Loucy (cell line): ENCODE data around the gene CSRP1.

Experiments used
- H2AFZ ChIP-seq: fragments of 200-600 bp; sonication (generic); 2 replicates; pipeline ENCODE4 v1.6.0; 2016; ENCODE audit warnings: antibody characterized with exemption, mild to moderate bottlenecking, low read length, moderate library complexity
- H3F3A ChIP-seq: fragments of 200-600 bp; 2 replicates; pipeline ENCODE4 v1.6.0; 2016; ENCODE audit warnings: antibody characterized with exemption, low read depth, mild to moderate bottlenecking
- H3K27me3 ChIP-seq: fragments of 200-600 bp; sonication (generic); 2 replicates; pipeline ENCODE4 v1.6.1; 2014; ENCODE audit warnings: low read length, mild to moderate bottlenecking; ENCODE audit not compliant: insufficient read depth, poor library complexity, severe bottlenecking
- H3K36me3 ChIP-seq: fragments of 200-600 bp; sonication (generic); 2 replicates; pipeline ENCODE4 v1.6.1; 2016; ENCODE audit warnings: low read length; ENCODE audit not compliant: insufficient read depth
- H3K4me1 ChIP-seq: fragments of 200-600 bp; sonication (generic); 2 replicates; pipeline ENCODE4 v1.5.1; 2014; ENCODE audit warnings: low read length, mild to moderate bottlenecking; ENCODE audit not compliant: insufficient read depth, poor library complexity, severe bottlenecking
- H3K4me2 ChIP-seq: fragments of 200-600 bp; sonication (generic); 2 replicates; pipeline ENCODE4 v1.6.0; 2014; ENCODE audit warnings: antibody characterized with exemption, low read length, low read depth, mild to moderate bottlenecking; ENCODE audit not compliant: poor library complexity, severe bottlenecking
- H3K4me3 ChIP-seq: fragments of 200-600 bp; sonication (generic); 2 replicates; pipeline ENCODE4 v1.5.1; 2014; ENCODE audit warnings: low read length, mild to moderate bottlenecking, mixed read lengths; ENCODE audit not compliant: poor library complexity, severe bottlenecking
- H3K79me2 ChIP-seq: fragments of 200-600 bp; sonication (generic); 2 replicates; pipeline ENCODE4 v1.6.1; 2014; ENCODE audit warnings: low read length; ENCODE audit not compliant: insufficient read depth
- H3K9ac ChIP-seq: fragments of 200-600 bp; sonication (generic); 2 replicates; pipeline ENCODE4 v1.6.0; 2014; ENCODE audit warnings: mild to moderate bottlenecking, low read depth, low read length, moderate library complexity; ENCODE audit not compliant: poor library complexity, severe bottlenecking
- H3K9me2 ChIP-seq: fragments of 200-600 bp; sonication (generic); replicated peaks from 2 replicates; pipeline ENCODE4 v1.6.1; 2016; ENCODE audit warnings: low read depth, low read length, mixed read lengths
- H3K9me3 ChIP-seq: fragments of 200-600 bp; sonication (generic); 2 replicates; pipeline ENCODE4 v1.6.1; 2014; ENCODE audit warnings: mild to moderate bottlenecking, antibody characterized with exemption, low read length, low read depth; ENCODE audit not compliant: insufficient read depth
- H4K20me1 ChIP-seq: fragments of 200-600 bp; sonication (generic); 2 replicates; pipeline ENCODE4 v1.6.0; 2014; ENCODE audit warnings: antibody characterized with exemption, low read length, mild to moderate bottlenecking; ENCODE audit not compliant: insufficient read depth, poor library complexity, severe bottlenecking
- CTCF ChIP-seq: fragments of 200-600 bp; sonication (generic); conservative IDR thresholded peaks from 2 replicates; pipeline ENCODE4 v1.5.1; 2014; ENCODE audit warnings: mild to moderate bottlenecking, antibody characterized with exemption, low read length
- EZH2phosphoT487 ChIP-seq: fragments of 200-600 bp; IDR thresholded peaks from 2 replicates; pipeline ENCODE4 v1.6.1; 2018; ENCODE audit warnings: antibody characterized with exemption, mild to moderate bottlenecking, moderate library complexity, borderline replicate concordance

The CSRP1 gene

GRCh38 chr1:201454608-201455007 lies 52.3 kb downstream of the CSRP1 start:
- Histone ChIP-seq H3K4me2 (peak overlapping the region; percentile 24), H4K20me1 (no peaks in the 10 kb centered on the region), H3K9ac (no peak overlapping the region), H3K4me3 (no peak overlapping the region), H2AFZ (no peak overlapping the region), H3K79me2 (no peaks in the 10 kb centered on the region), H3K9me2 (no peaks in the 10 kb centered on the region), H3K9me3 (no peaks in the 10 kb centered on the region), H3F3A (no peaks in the 10 kb centered on the region), H3K36me3 (no peaks in the 10 kb centered on the region), H3K27me3 (no peaks in the 10 kb centered on the region), H3K4me1 (peaks cover 29% of the 10 kb centered on the region)
- TF ChIP-seq EZH2phosphoT487 (no peak), CTCF (no peak)

DNA sequence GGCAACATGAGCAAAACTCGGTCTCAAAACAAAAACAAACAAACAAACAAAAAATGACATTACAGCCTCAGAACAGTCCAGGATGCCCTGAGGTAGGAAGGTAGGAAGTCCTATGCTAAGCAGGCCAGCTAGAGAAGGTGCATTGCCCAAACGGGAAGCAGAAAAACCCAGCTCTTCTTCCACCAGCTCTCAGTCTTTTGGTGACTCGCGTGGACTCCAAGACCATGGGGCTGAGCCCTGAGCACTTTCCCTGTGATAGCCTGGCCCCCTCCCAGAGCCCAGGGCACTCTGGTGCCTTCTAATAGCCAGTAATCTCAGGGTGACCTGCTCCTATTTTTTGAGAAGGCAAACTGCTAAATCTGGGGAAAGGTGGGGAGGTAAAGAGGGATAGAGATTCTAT lies 54.1 kb downstream of the CSRP1 start:
- Histone ChIP-seq H3K27me3 (no peaks in the 10 kb centered on the region), H3K9ac (no peak overlapping the region), H3K4me2 (no peak overlapping the region)

GRCh38 chr1:201450721-201451291 lies 56.1 kb downstream of the CSRP1 start:
- H3K27me3 ChIP-seq: no peaks in the 10 kb centered on the region
- peak overlapping the region; percentile 17 for H3K9ac ChIP-seq
- no peaks in the 10 kb centered on the region for H3F3A ChIP-seq
- peak overlapping the region; percentile 81 for H3K4me2 ChIP-seq
- H3K4me3 ChIP-seq: peak overlapping the region; percentile 41
- no peaks in the 10 kb centered on the region for H3K79me2 ChIP-seq
- H3K9me3 ChIP-seq: no peaks in the 10 kb centered on the region
- peak overlapping the region; percentile 61 for H2AFZ ChIP-seq
- no peaks in the 10 kb centered on the region for H3K36me3 ChIP-seq
- H4K20me1 ChIP-seq: no peaks in the 10 kb centered on the region
- H3K4me1 ChIP-seq: peaks cover 29% of the 10 kb centered on the region
- no peaks in the 10 kb centered on the region for H3K9me2 ChIP-seq
- TF ChIP-seq EZH2phosphoT487 (no peak), CTCF (no peak)

More for the DNA sequence above, 54.1 kb downstream of the CSRP1 start:
- Histone ChIP-seq H3F3A (no peaks in the 10 kb centered on the region), H4K20me1 (no peaks in the 10 kb centered on the region), H3K36me3 (no peaks in the 10 kb centered on the region), H3K79me2 (no peaks in the 10 kb centered on the region), H3K9me2 (no peaks in the 10 kb centered on the region), H2AFZ (no peak overlapping the region), H3K9me3 (no peaks in the 10 kb centered on the region), H3K4me1 (peaks cover 29% of the 10 kb centered on the region), H3K4me3 (no peak overlapping the region)
- TF ChIP-seq EZH2phosphoT487 (no peak), CTCF (no peak)
